DND-41 (cell line): ENCODE data around the gene USP12.

Experiments used
- CTCF ChIP-seq: IDR thresholded peaks from 2 replicates; pipeline ENCODE4 v1.5.1; 2012; ENCODE audit warnings: borderline replicate concordance, low read length, moderate library complexity, mild to moderate bottlenecking; ENCODE audit not compliant: poor library complexity, severe bottlenecking; ENCODE audit errors: extremely low read depth
- EZH2 ChIP-seq: IDR thresholded peaks from 3 replicates; pipeline ENCODE4 v1.6.1; 2012; ENCODE audit warnings: borderline replicate concordance, low read depth, mild to moderate bottlenecking, moderate library complexity, low read length, inconsistent platforms; ENCODE audit not compliant: severe bottlenecking

- TF ChIP-seq CTCF: no peak
- TF ChIP-seq EZH2: no peak
These were observed 931 bp downstream of the USP12 start for GRCh38 chr13:27170516-27171243.
